GM19328 (cell line): ENCODE results near the gene PCDHA13.
"Not testable (repeated sequence)": the region's sequence is repeated elsewhere in the genome, so short reads cannot be mapped to it uniquely, and the experiment has no call there.

Source experiments
- ATAC-seq: cut with Tn5 transposase; IDR thresholded peaks from one replicate; pipeline ENCODE4 v1.9.1; 2021; ENCODE audit warnings: mild to moderate bottlenecking, moderate library complexity; ENCODE audit not compliant: unreplicated experiment

PCDHA13 gene, protein sequence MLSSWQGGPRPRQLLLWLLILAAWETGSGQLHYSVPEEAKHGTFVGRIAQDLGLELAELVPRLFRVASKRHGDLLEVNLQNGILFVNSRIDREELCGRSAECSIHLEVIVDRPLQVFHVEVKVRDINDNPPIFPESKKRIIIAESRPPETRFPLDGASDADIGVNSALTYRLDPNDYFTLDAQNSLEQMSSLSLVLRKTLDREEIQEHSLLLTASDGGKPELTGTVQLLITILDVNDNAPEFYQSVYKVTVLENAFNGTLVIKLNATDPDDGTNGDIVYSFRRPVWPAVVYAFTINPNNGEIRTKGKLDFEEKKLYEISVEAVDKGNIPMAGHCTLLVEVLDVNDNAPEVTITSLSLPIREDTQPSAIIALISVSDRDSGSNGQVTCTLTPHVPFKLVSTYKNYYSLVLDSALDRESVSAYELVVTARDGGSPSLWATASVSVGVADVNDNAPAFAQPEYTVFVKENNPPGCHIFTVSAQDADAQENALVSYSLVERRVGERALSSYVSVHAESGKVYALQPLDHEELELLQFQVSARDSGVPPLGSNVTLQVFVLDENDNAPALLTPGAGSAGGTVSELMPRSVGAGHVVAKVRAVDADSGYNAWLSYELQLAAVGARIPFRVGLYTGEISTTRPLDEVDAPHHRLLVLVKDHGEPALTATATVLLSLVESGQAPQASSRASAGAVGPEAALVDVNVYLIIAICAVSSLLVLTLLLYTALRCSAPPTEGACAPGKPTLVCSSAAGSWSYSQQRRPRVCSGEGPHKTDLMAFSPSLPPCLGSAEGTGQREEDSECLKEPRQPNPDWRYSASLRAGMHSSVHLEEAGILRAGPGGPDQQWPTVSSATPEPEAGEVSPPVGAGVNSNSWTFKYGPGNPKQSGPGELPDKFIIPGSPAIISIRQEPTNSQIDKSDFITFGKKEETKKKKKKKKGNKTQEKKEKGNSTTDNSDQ

DNA sequence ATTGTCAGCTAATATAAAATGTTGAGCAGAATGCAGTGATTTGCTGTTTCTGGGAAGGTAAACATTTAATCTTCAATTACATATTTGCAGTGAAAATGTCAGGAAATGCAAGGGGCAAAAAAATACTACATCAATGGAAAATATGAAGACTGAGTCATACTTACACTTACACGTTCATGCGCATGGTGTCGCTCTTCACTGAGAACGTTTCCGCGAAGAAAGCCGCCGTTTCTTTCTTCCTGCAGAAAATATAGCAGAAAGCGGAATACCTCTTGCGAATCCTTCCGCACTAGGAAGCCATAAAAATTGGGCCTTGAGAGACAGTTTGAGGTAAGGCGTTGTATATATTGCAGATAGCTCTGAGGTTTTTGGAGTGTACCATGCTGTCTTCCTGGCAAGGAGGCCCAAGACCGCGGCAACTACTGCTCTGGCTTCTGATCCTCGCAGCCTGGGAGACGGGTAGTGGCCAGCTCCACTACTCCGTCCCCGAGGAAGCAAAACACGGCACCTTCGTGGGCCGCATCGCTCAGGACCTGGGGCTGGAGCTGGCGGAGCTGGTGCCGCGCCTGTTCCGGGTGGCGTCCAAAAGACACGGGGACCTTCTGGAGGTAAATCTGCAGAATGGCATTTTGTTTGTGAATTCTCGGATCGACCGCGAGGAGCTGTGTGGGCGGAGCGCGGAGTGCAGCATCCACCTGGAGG lies at the start of gene PCDHA13:
Gene PCDHA13 (plus strand): TSS at position 236 of the 702 bp plus-strand sequence. CDS start 145 bp downstream, at position 381.
- no peak for ATAC-seq

DNA sequence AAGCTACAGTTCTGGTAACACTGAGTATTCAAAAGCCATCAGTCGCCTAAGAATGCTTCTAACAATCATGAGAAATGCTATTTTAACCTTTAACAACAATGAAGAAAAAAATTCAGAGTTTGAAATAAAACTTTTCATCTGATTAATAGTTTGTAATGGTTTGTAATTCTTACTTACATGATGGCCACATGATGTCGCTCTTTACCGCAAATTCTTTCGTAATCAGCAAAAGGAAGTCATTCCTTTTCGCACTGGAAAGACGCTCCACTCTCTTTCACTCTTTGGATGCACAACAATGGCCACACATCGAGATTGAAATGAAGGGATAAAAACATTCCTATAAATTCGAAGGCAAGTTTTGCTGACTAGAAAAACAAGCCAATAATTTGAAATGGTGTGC lies 47.9 kb upstream of the PCDHA13 start, which contains the start of gene PCDHA7:
Gene PCDHA7 (plus strand): TSS at position 277 of the 400 bp plus-strand sequence. CDS start 115 bp downstream, at position 392.
- no peak for ATAC-seq

DNA sequence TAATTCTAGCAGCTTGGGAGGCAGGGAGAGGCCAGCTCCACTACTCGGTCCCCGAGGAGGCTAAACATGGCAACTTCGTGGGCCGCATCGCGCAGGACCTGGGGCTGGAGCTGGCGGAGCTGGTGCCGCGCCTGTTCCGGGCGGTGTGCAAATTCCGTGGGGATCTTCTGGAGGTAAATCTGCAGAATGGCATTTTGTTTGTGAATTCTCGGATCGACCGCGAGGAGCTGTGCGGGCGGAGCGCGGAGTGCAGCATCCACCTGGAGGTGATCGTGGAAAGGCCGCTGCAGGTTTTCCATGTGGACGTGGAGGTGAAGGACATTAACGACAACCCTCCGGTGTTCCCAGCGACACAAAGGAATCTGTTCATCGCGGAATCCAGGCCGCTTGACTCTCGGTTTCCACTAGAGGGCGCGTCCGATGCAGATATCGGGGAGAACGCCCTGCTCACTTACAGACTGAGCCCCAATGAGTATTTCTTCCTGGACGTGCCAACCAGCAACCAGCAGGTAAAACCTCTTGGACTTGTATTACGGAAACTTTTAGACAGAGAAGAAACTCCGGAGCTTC lies 47.4 kb upstream of the PCDHA13 start:
- not testable (repeated sequence) for ATAC-seq

DNA sequence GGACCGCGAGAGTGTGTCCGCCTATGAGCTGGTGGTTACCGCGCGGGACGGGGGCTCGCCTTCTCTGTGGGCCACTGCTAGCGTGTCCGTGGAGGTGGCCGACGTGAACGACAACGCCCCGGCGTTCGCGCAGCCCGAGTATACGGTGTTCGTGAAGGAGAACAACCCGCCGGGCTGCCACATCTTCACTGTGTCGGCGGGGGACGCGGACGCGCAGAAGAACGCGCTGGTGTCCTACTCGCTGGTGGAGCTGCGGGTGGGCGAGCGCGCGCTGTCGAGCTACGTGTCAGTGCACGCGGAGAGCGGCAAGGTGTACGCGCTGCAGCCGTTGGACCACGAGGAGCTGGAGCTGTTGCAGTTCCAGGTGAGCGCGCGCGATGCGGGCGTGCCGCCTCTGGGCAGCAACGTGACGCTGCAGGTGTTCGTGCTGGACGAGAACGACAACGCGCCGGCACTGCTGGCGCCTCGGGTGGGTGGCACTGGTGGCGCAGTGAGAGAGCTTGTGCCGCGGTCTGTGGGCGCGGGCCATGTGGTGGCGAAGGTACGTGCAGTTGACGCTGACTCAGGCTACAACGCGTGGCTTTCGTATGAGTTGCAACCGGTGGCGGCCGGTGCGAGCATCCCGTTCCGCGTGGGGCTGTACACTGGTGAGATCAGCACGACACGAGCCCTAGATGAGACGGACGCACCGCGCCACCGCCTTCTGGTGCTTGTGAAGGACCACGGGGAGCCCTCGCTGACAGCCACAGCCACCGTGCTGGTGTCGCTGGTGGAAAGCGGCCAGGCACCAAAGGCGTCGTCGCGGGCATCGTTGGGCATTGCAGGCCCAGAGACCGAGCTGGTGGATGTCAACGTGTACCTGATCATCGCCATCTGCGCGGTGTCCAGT lies 46.1 kb upstream of the PCDHA13 start:
- ATAC-seq = no peak

DNA sequence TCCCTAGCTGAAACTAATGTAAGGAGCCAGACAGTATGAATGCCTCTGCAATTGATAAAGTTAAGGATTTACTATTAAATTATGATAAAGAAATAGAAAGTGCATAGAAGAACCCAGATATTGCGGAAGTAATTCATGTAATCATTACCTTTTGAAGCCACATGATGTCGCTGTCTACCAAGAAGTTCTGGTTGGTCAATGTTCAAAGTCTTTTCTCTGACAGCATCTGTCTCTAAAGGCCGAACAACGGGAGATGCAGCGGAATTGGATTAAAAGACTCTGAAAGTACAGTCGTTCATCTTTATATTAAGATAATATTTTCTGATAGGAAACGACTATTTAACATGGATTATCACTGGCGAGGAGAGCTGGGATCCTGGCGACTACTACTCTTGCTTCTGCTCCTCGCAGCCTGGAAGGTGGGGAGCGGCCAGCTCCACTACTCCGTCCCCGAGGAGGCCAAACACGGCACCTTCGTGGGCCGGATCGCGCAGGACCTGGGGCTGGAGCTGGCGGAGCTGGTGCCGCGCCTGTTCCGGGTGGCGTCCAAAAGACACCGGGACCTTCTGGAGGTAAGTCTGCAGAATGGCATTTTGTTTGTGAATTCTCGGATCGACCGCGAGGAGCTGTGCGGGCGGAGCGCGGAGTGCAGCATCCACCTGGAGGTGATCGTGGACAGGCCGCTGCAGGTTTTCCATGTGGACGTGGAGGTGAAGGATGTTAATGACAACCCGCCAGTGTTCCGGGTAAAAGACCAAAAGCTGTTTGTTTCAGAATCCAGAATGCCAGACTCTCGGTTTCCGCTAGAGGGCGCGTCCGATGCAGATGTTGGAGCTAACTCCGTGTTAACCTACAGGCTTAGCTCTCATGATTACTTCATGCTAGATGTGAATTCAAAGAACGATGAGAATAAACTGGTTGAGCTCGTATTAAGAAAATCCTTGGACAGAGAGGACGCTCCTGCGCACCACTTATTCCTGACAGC lies 40.7 kb upstream of the PCDHA13 start, which contains the start of gene PCDHA8:
Gene PCDHA8 (plus strand): TSS at position 210 of the 985 bp plus-strand sequence. CDS start 135 bp downstream, at position 345.
- ATAC-seq = no peak

DNA sequence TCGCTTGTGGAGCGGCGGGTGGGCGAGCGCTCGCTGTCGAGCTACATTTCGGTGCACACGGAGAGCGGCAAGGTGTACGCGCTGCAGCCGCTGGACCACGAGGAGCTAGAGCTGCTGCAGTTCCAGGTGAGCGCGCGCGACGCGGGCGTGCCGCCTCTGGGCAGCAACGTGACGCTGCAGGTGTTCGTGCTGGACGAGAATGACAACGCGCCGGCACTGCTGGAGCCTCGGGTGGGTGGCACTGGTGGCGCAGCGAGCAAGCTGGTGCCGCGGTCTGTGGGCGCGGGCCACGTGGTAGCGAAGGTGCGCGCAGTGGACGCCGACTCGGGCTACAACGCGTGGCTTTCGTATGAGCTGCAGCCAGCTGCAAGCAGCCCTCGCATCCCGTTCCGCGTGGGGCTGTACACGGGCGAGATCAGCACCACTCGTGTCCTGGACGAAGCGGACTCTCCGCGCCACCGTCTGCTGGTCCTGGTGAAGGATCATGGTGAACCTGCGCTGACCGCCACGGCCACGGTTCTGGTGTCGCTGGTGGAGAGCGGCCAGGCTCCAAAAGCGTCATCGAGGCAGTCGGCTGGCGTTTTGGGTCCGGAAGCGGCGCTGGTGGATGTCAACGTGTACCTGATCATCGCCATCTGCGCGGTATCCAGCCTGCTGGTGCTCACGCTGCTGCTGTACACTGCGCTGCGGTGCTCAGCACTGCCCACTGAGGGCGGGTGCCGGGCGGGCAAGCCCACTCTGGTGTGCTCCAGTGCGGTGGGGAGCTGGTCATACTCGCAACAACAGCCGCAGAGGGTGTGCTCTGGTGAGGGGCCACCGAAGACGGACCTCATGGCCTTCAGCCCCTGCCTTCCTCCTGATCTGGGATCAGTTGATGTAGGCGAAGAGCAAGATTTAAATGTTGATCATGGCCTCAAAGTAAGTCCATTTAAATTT lies 38.9 kb upstream of the PCDHA13 start:
- no peak for ATAC-seq

DNA sequence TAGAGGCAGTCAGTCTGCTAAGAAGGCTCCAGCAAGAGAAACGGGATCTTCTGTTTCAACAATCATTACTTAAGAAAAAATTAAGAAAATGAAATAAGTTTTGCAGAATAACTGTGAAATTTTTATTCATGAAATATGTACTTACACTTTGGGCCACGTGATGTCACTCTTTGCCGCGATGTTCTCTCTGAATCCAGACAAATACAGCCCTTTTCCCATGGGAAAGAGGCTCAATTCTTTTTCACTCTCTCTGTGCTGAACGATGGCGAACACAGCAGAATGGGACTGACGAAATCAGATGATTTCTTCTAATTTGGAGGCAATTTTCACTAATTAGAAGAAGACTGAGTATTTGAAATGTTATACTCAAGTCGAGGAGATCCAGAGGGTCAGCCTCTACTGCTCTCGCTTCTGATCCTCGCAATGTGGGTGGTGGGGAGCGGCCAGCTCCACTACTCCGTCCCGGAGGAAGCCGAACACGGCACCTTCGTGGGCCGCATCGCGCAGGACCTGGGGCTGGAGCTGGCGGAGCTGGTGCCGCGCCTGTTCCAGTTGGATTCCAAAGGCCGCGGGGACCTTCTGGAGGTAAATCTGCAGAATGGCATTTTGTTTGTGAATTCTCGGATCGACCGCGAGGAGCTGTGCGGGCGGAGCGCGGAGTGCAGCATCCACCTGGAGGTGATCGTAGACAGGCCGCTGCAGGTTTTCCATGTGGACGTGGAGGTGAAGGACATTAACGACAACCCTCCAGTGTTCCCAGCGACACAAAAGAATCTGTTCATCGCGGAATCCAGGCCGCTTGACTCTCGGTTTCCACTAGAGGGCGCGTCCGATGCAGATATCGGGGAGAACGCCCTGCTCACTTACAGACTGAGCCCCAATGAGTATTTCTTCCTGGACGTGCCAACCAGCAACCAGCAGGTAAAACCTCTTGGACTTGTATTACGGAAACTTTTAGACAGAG lies 33.5 kb upstream of the PCDHA13 start, which contains the start of gene PCDHA9:
Gene PCDHA9 (plus strand): TSS at position 244 of the 964 bp plus-strand sequence. CDS start 114 bp downstream, at position 358.
- ATAC-seq = not testable (repeated sequence)

DNA sequence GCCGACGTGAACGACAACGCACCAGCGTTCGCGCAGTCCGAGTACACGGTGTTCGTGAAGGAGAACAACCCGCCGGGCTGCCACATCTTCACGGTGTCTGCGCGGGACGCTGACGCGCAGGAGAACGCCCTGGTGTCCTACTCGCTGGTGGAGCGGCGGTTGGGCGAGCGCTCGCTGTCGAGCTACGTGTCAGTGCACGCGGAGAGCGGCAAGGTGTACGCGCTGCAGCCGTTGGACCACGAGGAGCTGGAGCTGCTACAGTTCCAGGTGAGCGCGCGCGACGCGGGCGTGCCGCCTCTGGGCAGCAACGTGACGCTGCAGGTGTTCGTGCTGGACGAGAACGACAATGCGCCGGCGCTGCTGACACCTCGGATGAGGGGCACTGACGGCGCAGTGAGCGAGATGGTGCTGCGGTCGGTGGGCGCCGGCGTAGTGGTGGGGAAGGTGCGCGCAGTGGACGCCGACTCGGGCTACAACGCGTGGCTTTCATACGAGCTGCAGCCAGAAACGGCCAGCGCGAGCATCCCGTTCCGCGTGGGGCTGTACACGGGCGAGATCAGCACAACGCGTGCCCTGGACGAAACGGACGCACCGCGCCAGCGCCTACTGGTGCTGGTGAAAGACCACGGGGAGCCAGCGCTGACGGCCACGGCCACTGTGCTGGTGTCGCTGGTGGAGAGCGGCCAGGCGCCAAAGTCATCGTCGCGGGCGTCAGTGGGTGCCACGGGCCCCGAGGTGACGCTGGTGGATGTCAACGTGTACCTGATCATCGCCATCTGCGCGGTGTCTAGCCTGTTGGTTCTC lies 31.9 kb upstream of the PCDHA13 start:
- not testable (repeated sequence) for ATAC-seq

DNA sequence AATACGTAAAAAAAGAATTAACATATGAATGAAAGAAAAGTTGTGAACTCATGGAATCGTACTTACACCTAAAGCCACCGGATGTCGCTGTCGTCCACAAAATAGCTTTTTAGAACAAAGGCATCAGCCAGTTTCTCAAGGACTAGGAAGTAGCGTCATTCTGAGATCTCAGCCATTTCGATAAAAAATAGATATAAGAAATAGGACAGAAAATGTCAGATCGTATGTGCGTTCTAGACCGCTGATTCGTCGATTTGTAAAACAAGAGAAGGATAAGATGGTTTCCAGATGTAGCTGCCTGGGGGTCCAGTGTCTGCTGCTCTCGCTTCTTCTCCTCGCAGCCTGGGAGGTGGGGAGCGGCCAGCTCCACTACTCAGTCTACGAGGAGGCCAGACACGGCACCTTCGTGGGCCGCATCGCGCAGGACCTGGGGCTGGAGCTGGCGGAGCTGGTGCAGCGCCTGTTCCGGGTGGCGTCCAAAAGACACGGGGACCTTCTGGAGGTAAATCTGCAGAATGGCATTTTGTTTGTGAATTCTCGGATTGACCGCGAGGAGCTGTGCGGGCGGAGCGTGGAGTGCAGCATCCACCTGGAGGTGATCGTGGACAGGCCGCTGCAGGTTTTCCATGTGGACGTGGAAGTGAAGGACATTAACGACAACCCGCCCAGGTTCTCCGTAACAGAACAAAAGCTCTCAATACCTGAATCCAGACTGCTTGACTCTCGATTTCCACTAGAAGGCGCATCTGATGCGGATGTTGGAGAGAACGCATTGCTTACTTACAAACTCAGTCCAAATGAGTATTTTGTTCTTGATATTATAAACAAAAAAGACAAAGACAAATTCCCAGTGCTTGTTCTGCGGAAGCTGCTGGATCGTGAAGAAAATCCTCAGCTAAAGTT lies 25.9 kb upstream of the PCDHA13 start, which contains the start of gene PCDHA10:
Gene PCDHA10 (plus strand): TSS at position 126 of the 903 bp plus-strand sequence. CDS start 152 bp downstream, at position 278.
- no peak for ATAC-seq

DNA sequence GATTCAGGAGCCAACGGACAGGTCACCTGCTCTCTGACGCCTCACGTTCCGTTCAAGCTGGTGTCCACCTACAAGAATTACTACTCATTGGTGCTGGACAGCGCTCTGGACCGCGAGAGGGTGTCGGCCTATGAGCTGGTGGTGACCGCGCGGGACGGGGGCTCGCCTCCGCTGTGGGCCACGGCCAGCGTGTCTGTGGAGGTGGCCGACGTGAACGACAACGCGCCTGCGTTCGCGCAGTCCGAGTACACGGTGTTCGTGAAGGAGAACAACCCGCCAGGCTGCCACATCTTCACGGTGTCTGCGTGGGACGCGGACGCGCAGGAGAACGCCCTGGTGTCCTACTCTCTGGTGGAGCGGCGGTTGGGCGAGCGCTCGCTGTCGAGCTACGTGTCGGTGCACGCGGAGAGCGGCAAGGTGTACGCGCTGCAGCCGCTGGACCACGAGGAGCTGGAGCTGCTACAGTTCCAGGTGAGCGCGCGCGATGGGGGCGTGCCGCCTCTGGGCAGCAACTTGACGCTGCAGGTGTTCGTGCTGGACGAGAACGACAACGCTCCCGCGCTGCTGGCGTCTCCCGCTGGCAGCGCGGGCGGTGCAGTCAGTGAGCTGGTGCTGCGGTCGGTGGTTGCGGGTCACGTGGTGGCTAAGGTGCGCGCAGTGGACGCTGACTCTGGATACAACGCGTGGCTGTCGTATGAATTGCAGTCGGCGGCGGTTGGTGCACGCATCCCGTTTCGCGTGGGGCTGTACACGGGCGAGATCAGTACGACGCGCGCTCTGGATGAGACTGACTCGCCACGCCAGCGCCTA lies 24.5 kb upstream of the PCDHA13 start:
- ATAC-seq = no peak

DNA sequence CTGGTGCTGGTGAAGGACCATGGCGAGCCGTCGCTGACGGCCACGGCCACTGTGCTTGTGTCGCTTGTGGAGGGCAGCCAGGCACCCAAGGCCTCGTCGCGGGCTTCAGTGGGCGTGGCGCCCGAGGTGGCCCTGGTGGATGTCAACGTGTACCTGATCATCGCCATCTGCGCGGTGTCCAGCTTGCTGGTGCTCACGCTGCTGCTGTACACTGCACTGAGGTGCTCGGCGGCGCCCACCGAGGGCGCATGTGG lies 24.0 kb upstream of the PCDHA13 start:
- no peak for ATAC-seq

DNA sequence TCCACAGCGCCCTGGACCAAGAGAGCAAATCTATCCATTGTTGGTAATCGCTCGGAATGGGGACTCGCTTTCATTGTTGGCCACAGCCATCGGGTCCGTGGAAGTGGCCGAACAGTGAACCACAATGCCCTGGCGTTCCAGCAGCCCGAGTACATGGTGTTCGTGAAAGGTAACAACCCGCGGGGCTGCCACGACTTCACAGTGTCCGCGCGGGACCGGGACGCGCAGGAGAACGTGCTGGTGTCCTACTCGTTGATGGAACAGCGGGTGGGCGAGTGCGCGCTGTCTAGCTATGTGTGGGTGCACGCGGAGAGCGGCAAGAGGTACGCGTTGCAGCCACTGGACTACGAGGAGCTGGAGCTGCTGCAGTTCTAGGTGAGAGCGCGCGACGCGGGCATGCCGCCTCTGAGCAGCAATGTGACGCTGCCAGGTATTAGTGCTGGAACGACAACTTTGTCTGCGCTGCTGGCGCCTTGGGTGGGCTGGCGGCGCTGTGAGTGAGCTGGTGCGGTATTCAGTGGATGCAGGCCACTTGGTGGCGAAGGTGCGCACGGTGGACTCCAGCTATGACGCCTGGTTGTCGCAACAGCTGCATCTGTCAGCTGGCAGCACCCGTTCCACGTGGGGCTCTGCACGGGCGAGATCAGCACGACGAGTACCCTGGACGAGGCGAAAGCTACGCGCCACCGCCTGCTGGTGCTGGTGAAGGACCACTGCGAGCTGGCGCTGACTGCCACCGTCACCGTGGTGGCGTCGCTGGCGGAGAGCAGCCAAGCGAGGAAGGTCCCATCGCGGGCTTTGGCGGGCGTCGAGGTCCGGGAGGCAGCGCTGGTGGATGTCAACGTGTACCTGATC lies 19.3 kb upstream of the PCDHA13 start:
- ATAC-seq = no peak
